ENCODE measurements around the gene FCER2.

DNA sequence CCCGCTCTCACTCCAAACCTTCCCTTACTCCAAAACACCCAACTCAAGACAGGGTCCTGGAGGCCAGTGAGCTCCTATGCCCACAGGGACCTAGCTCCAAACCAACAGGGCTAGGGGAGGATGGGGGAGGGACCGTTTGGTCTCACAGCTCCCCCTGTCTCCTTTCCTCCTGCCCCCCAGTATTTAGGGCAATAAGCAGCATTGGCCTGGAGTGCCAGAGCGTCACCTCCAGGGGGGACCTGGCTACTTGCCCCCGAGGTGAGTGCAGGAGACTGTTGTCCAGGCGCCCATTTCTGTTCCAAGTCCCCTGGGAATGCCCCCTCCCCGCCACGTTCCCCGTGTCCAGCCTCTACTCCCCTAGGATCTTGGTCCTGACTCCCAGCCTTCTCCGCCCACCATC lies 32.3 kb downstream of the FCER2 start:
- TF ChIP-seq, protein P1, sequence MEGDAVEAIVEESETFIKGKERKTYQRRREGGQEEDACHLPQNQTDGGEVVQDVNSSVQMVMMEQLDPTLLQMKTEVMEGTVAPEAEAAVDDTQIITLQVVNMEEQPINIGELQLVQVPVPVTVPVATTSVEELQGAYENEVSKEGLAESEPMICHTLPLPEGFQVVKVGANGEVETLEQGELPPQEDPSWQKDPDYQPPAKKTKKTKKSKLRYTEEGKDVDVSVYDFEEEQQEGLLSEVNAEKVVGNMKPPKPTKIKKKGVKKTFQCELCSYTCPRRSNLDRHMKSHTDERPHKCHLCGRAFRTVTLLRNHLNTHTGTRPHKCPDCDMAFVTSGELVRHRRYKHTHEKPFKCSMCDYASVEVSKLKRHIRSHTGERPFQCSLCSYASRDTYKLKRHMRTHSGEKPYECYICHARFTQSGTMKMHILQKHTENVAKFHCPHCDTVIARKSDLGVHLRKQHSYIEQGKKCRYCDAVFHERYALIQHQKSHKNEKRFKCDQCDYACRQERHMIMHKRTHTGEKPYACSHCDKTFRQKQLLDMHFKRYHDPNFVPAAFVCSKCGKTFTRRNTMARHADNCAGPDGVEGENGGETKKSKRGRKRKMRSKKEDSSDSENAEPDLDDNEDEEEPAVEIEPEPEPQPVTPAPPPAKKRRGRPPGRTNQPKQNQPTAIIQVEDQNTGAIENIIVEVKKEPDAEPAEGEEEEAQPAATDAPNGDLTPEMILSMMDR (IDR thresholded peaks at IDR 0.05; ENCODE audit: borderline replicate concordance, extremely low read depth, low read length, poor library complexity, severe bottlenecking), result no peak
- TF ChIP-seq EZH2 (IDR thresholded peaks at IDR 0.05; ENCODE audit: borderline replicate concordance, low read depth, low read length, severe bottlenecking), result no peak
